Immature natural killer cell (primary cell): ENCODE results near the gene SDK1. TPM values are rescaled to one million over a fixed set of nuclear protein-coding genes. Genes with fewer than 3 reads are reported as not detected.
"Not testable (repeated sequence)": the region's sequence is repeated elsewhere in the genome, so short reads cannot be mapped to it uniquely, and the experiment has no call there.

Source experiments
- DNase-seq, 3 donors: peaks; one replicate each; pipeline ENCODE4 v3.0.0; 2022; ENCODE audit warnings: mixed read lengths in 1 of 3
- H3K27ac Mint-ChIP-seq, 6 donors: one replicate each; pipeline ENCODE4 v1.8.0; 2020; ENCODE audit warnings: mixed read lengths in 6 of 6, mild to moderate bottlenecking in 5 of 6, inconsistent platforms in 4 of 6, moderate library complexity in 3 of 6
- H3K27me3 Mint-ChIP-seq, 3 donors: one replicate each; pipeline ENCODE4 v1.8.0; 2020 to 2021; ENCODE audit warnings: low read depth in 3 of 3, mild to moderate bottlenecking in 3 of 3, mixed read lengths in 3 of 3, moderate library complexity in 3 of 3, inconsistent platforms in 1 of 3
- H3K36me3 Mint-ChIP-seq, 3 donors: one replicate each; pipeline ENCODE4 v1.8.0; 2020; ENCODE audit warnings: mixed read lengths in 3 of 3, inconsistent platforms in 2 of 3, mild to moderate bottlenecking in 2 of 3
- H3K4me1 Mint-ChIP-seq, 2 donors: one replicate each; pipeline ENCODE4 v1.8.0; 2020; ENCODE audit warnings: inconsistent platforms in 2 of 2, mild to moderate bottlenecking in 2 of 2, mixed read lengths in 2 of 2, moderate library complexity in 1 of 2
- H3K4me3 Mint-ChIP-seq, 5 donors: one replicate each; pipeline ENCODE4 v1.8.0; 2020; ENCODE audit warnings: mild to moderate bottlenecking in 5 of 5, mixed read lengths in 5 of 5, inconsistent platforms in 3 of 5, moderate library complexity in 3 of 5
- H3K9me3 Mint-ChIP-seq, 6 donors: one replicate each; pipeline ENCODE4 v1.8.0; 2020; ENCODE audit warnings: mild to moderate bottlenecking in 6 of 6, mixed read lengths in 6 of 6, inconsistent platforms in 4 of 6, moderate library complexity in 3 of 6
- polyA plus RNA-seq, 3 donors: library from polyadenylated mRNA; unstranded; fragments of 300-500 nt; fragmentation: Illumina TruSeq; gene quantifications; one replicate each; pipeline ENCODE4 v1.2.3, GENCODE V29; 2021

SDK1 gene
- polyA plus RNA-seq, 3 donors from 2014 or later: not detected

DNA sequence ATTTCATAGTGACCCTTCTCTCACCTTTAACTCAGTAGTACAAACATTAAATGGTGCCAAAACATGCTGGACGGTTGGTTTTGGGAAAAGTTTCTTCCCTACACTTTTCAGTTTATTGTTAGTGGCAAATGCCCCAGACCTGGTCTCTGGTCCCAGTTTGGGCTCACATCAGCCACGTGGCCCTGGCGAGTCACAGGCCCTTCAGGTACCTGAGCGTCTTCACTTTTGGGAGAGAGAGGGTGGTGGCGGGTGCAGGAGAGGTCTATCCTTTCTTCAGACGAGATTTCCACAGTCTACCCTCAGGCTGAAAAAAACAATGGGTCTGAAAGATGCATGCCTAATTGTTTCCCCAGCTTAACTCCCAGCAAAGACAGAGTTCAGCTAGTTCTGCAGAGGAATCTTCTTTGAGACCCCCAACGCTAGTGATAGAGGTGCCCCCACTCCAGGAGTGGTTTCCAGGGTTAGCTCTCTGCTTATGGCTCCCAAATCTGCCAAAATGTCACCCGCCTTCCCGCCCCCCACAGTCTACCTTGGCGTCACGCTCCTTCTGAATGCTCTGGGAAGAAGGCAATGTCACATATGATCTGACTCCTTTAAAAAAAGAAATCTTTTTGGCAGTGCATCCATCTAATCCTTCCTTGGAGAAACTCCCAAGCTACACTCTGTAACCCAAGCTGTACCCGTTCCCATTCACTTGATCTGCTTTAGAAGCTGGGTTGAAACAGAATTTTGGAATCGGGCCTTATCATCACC lies 996.3 kb downstream of the SDK1 start:
- Mint-ChIP-seq H3K4me3 (no peak overlapping the region), H3K4me1 (no peaks in the 10 kb centered on the region), H3K27me3 (peaks cover 0 to 5% (median 4%) of the 10 kb centered on the region in 3 donors), H3K27ac (no peak overlapping the region), H3K36me3 (no peaks in the 10 kb centered on the region), H3K9me3 (peaks cover 0 to 15% (median 5%) of the 10 kb centered on the region in 6 donors)
- no peak for DNase-seq

- DNase-seq: no peak
- H3K36me3 Mint-ChIP-seq: no peaks in the 10 kb centered on the region
- peaks cover 0 to 4% (median 3%) of the 10 kb centered on the region in 3 donors for H3K27me3 Mint-ChIP-seq
- H3K4me3 Mint-ChIP-seq: no peak overlapping the region
- no peaks in the 10 kb centered on the region for H3K4me1 Mint-ChIP-seq
- peaks cover 0 to 11% (median 5%) of the 10 kb centered on the region in 6 donors for H3K9me3 Mint-ChIP-seq
- no peak overlapping the region for H3K27ac Mint-ChIP-seq
These were observed 996.8 kb downstream of the SDK1 start for GRCh38 chr7:4297918-4298219.

DNA sequence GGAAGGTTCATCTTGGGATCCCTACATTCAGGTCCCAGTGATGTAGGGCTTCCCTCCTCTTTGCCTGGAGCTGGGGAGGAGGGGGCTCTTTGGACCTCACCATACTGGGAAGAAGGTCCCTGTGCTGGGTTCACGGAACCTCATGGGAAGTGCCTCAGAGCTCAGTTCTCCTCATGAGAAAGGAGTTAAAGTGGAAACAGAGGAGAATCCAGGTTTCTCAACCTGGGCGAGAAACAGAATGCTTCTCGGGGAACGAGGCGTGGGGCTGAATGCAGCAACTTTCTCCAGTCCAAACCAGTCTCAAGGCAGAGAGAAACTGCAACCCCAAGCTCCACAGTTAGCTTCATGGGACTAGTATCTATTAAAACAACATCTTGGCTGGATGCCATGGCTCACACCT lies 998.4 kb downstream of the SDK1 start:
- H3K36me3 Mint-ChIP-seq: no peaks in the 10 kb centered on the region
- H3K27me3 Mint-ChIP-seq: peaks cover 0 to 4% (median 3%) of the 10 kb centered on the region in 3 donors
- no peaks in the 10 kb centered on the region for H3K4me1 Mint-ChIP-seq
- no peak overlapping the region for H3K27ac Mint-ChIP-seq
- no peak for DNase-seq
- H3K4me3 Mint-ChIP-seq: no peak overlapping the region
- H3K9me3 Mint-ChIP-seq: peaks cover 0 to 6% (median 0%) of the 10 kb centered on the region in 6 donors

DNA sequence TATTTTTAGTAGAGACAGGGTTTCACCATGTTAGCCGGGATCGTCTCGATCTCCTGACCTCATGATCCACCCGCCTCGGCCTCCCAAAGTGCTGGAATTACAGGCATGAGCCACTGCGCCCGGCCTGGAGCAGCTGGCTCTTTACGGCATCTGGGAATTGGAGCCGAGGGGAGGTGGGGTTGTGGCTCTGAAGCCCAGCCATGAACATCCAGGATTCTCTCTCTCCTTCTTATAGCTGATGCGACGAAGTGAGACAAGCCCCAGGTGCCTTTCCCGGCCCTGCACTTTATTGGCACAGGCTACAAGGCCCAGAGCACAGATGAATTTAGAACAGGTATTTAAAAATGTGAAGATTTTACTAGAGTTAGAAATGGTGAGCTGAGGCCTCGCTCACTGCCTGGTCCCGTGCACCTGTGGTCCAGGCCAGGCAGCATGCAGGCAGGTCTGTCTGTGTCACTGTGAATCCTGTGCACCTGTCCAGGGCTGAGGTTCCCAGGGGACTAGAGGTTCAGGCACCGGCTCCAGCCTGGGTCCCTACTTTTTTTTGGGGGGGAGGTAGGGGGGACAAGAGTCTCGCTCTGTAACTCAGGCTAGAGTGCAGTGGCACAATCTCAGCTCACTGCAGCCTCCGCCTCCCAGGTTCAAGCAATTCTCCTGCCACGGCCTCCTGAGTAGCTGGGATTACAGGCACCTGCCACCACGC lies 1001.3 kb downstream of the SDK1 start:
- no peak overlapping the region for H3K27ac Mint-ChIP-seq
- H3K4me3 Mint-ChIP-seq: no peak overlapping the region
- peaks cover 0 to 6% (median 3%) of the 10 kb centered on the region in 3 donors for H3K27me3 Mint-ChIP-seq
- H3K4me1 Mint-ChIP-seq: no peaks in the 10 kb centered on the region
- no peak for DNase-seq
- peaks cover 0 to 6% (median 0%) of the 10 kb centered on the region in 6 donors for H3K9me3 Mint-ChIP-seq
- H3K36me3 Mint-ChIP-seq: no peaks in the 10 kb centered on the region

DNA sequence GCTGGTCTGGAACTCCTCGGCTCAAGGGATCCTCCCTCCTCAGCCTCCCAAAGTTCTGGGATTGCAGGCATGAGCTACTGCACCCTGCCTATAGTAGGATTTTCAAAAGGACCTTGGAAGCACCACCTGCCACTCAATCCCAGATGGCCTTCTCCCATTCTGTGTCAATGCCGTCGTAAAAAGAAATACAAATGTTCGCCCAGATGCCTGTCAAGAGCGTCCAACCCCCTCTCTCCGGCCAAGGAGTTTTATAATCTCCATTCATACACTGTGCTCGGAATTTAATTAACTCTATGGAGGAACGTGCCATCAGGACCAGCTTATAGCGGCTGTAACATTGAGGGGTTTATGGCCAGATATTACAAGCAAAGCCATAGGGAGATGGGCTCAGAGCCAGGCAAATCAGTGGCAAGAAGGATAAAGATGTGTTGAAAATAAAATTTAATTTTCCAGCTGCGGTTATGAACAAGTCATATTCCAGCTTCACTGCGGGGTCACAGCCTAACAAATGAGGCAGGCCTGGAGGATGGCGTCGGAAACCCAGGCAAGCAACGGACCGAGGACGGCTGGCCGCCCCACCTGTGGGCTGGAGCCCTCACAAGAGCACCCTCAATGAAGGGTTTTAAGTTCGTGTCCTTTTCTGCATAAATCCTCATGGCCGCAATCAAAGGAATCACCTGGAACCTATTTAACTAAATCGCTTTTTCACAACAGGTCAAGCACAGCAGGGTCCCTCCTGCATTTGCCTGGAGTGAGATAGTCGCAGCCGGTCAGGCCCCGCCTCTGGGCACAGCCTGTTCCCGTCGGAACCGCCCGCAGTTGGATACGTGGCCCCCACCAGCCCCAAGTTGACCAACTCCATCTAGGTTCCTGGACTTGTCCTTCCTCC lies 1006.5 kb downstream of the SDK1 start:
- H3K4me1 Mint-ChIP-seq: no peaks in the 10 kb centered on the region
- no peaks in the 10 kb centered on the region for H3K36me3 Mint-ChIP-seq
- no peak for DNase-seq
- H3K9me3 Mint-ChIP-seq: peaks cover 0 to 4% (median 0%) of the 10 kb centered on the region in 6 donors
- H3K4me3 Mint-ChIP-seq: no peak overlapping the region
- peaks cover 2 to 6% (median 2%) of the 10 kb centered on the region in 3 donors for H3K27me3 Mint-ChIP-seq
- no peak overlapping the region for H3K27ac Mint-ChIP-seq

DNA sequence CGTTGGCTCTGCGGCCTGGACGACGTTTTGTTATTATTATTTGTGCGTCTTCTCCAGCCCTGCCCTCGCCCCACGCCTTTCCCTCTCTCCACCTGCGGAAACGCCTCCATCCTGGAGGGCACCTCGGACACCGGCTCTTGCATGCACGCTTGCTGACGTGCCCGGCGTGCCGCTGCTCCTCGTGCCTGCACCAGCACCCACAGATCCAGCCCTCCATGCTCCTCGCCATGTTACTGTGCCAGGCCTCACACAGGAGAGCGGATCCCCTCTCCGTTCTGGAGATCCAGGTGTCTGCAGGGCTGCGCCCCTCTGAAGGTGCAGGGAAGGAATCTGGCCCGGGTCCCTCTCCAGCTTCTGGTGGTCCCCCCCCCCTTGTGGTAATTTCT lies 1007.1 kb downstream of the SDK1 start:
- peaks cover 0 to 4% (median 0%) of the 10 kb centered on the region in 6 donors for H3K9me3 Mint-ChIP-seq
- H3K36me3 Mint-ChIP-seq: no peaks in the 10 kb centered on the region
- DNase-seq: no peak
- no peak overlapping the region for H3K27ac Mint-ChIP-seq
- no peak overlapping the region for H3K4me3 Mint-ChIP-seq
- no peaks in the 10 kb centered on the region for H3K4me1 Mint-ChIP-seq
- peaks cover 2 to 6% (median 2%) of the 10 kb centered on the region in 3 donors for H3K27me3 Mint-ChIP-seq

DNA sequence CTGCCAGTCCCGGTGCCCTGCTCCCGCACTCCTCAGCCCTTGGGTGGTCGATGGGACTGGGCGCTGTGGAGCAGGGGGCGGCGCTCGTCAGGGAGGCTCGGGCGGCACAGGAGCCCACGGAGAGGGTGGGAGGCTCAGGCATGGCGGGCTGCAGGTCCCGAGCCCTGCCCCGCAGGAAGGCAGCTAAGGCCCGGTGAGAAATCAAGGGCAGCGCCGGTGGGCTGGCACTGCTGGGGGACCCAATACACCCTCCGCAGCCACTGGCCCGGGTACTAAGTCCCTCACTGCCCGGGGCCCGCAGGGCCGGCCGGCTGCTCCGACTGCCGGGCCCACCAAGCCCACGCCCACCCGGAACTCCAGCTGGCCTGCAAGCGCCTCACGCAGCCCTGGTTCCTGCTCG lies 1012.9 kb downstream of the SDK1 start:
- H3K4me3 Mint-ChIP-seq, H3K9me3 Mint-ChIP-seq, H3K36me3 Mint-ChIP-seq, H3K27me3 Mint-ChIP-seq, DNase-seq, H3K27ac Mint-ChIP-seq, H3K4me1 Mint-ChIP-seq: not testable (repeated sequence)

- not testable (repeated sequence) for H3K27me3 Mint-ChIP-seq, H3K4me1 Mint-ChIP-seq, H3K36me3 Mint-ChIP-seq, H3K9me3 Mint-ChIP-seq, H3K27ac Mint-ChIP-seq, H3K4me3 Mint-ChIP-seq, DNase-seq
These were observed 1013.3 kb downstream of the SDK1 start for GRCh38 chr7:4314316-4314715.
